ENCODE measurements around the gene SCUBE1.
A peak's percentile ranks its signal among the peaks of the same experiment; 100 is the strongest.

The SCUBE1 gene

DNA sequence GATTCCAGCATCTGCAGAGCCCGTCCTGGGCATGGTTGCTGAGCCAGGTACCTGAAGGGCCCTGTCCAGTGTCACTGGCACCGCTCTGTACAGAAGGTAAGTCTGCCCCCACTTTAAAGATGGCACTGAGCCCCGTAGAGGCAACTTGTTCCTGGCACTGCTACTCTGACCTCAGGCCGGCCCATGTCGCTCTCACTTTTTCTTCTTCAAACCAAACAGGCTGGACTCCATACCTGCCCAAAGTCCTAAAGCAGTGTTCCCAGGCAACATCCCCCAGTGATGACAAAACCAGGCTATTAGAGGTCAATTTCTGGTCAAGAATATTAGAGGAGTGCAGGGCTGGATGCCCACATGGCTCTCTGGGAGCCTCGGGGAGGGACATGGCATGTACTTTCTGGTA is 109.6 kb downstream of the SCUBE1 start:
- DNase-seq: no peak

DNA sequence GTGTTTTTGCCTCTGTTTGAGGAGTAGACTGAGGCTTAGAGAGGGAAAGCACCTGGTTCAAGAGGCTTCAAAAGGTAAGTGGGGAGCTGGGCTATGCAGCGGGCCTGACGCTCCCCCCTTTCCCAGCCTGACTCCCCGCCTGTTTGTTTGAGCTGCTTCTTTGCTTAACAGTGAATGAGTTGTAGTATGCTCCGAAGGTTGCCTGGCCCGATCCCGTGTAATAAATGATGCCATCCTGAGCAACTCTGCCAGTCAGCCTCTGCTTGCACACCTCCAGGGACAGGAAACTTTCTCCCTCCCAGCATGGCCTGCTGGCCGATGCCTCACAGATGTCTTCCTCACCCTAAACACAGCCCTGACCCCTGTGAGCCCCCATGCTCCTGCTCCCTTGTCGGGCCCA is 110.7 kb downstream of the SCUBE1 start:
- DNase-seq: no peak

DNA sequence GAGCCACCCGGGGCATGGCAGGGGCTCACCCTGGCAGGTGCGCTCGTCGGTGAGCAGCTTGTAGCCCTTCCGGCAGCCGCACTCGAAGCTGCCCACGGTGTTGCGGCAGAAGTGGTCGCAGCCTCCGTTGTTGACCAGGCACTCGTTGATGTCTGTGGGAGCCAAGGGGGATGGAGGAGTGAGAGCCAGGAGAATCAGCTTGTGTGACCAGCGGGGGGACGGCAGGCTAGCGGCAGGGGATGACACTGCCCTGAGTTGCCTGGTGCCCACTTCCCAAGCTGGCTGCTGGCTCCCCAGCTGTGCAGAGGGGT is 111.5 kb downstream of the SCUBE1 start:
- DNase-seq: no peak

DNA sequence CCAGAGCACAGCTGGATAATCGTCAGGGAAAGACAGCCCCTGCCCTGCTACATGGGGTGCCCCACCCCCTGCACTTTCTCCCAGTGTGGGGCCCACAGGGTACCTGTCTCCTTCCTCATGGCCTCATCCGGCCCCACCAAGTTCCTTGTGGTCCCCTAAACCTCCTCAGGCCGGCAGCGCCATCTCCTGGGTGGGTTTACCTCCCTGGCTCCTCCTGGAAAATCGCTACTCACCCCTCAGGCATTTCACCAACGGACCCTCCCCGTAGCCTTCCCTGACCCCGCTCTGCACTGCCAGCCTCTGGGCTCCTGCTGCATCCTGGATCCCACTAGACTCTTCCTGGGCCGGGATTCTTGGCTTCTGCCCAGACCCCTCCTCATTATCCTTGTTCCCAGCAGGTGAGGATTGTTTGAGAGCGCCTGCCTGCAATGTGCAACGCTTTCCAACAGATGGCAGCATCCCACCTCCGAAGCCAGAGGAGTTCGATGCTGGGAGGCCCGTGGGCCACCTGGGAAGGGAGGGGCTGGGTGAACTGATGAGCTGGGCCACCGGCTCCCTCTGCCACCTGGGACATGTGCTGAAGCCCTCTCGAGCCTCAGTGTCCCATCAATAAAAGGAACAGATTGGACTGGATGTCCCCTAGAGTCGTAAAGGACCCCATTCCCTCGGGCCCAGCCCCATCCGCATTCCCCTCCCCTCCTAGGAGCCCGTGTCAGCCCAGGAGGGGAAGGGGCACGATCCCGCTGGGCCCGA is 112.0 kb downstream of the SCUBE1 start:
- DNase-seq: peak; percentile 81

DNA sequence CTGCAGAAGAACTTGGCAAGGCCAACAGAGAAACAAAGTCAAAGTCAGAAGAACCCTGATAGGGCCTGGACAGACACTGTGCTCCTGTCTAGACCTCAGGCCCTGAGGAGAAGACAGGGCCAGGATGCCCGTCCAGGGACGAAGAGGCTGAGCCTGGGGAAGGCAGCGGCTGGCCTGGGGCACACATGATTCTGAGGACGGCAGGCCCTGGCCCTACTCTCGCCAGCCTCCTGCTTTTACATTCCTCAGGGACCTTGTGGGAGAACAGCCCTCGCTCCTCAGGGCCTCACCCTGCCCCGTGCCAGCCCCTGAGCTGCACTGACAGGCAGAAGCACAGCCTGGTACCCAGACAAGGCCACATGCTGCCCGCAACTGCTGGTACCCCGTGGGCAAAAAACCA is 112.6 kb downstream of the SCUBE1 start:
- DNase-seq: no peak

DNA sequence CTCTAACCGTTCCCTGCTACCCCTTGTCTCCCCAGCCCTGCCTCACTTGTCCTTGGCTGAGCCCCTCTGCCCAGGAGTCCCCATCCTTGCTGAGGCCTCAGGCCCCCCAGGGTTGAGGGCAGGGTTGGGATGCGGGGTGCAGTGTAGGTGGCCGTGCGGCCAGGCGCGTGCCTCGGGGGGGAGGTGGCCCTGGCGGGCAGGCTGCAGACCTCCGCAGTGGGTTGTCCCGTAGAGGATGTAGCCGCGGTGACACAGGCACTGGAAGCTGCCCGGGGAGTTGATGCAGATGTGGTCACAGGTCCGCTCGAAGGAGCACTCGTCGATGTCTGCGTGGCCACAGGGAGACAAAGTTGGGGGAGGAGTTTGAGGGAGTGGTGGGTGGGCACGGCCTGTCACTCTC is 114.3 kb downstream of the SCUBE1 start:
- no peak for DNase-seq

GRCh38 chr22:43228330-43228729 is 114.8 kb downstream of the SCUBE1 start:
- peak; percentile 30 to 51 for DNase-seq

DNA sequence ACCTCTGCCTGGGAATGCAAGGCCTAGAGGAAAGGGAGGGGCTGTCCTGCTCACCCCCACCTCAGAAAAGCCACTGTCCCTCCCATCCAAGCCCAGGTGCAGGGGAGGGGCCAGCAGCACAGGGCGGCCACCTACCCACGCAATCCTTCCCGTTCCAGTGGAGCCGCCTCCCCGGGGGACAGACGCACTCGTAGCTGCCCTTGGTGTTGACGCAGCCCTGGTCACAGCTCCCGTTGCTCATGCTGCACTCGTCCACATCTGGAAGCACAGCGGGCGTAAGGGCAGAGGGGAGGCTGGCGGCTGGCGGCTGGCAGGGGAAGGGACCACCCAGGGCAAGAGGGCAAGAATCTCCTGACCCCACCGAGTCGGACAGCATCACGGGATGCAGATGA is 115.9 kb downstream of the SCUBE1 start:
- DNase-seq: no peak

DNA sequence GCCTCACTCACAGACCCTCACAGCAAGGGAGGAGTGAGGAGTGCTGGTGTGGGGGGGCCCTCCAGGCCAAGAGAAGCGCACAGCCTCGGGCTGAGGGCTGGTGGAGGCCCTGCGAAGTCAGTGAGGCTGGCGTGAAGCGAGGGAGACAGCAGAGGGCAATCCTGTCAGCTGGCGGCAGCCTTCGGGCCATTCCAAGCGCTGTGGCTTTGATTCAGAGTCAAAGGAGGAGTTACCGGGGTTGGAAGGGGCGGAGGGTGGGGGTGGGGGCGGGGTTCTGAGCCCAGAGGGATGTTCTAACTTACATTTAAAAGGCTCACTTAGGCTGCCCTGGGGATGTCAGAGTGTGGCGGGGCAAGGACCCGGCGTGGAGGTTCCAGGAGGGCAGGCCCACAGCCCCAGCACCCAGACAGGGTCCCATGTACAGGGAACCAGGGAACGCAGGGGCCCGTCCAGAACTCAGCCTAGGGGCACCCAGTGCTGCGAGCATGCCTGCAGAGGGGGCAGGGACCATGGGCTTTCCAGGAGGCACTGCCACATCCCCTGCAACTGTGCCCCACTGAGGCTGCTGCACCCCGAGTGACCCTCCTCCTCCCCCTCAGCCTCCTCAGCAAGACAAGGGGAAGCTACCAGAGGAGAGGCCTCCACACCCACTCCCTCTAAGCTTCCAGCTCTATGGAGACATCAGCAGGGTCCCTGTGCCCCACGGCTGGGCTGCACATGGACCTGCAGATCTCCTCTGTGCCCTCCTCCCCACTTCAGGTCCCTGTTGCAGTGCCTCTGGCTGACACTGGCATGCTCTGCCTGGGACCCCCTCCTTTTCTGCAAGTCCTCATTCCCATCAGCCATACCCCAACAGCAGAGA is 116.6 kb downstream of the SCUBE1 start:
- DNase-seq: no peak

DNA sequence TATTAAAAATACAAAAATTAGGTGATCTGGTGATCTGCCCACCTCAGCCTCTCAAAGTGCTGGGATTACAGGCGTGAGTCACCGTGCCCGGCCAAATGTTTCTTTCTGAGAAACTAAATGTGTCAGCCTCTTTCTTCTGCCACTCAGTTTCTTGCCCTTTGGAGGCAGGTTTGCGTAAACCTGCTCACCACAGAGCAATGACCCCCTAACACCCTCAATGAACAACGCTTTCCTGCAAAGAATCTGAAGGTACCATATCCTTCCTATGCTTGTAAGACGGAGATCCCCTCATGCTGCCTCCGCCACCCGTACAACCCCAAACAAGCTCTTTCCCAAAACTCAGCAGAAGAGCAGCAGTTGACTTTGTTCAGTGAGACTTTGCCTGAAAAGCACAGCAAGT is 117.6 kb downstream of the SCUBE1 start:
- no peak for DNase-seq

GRCh38 chr22:43222987-43223386 is 120.2 kb downstream of the SCUBE1 start:
- no peak for DNase-seq

DNA sequence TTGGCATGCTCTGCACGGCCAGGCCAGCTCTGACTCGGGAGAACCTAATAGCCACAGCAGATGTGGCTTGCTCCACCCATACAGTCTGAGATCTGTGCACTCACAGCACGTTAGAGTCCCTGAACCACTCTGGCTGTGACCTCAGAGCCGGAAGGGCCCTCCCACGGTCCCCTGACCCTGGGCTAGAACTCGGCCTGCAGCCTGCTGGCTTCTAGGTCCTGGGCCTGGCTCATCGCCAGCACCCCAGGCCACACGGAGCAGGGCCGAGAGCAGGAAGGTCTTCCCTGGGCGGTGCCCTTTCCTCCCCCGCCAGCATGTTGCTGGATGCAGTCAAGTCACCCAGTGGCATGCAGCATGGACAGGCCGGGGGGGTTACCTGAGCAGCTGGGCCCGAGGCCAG is 120.9 kb downstream of the SCUBE1 start:
- no peak for DNase-seq

- DNase-seq: no peak
Measured at GRCh38 chr22:43220625-43221380, 122.4 kb downstream of the SCUBE1 start.

DNA sequence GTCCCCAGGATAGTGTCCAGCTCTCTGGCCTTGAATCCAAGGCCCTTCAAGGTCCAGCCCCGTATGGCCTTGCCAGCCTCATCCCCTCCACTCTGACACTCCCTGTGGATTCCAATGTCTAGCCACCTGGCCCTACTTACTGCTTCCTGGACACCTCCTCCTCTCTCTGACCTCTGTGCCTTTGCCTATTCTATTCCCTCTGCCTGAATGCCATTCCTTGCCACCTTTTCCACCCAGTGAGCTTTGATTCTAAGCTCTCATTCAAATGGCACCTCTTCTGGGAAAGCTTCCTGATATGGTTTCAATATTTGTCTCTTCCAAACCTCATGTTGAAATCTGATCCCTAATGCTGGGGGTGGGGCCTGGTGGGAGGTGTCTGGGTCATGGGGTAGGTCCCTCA is 124.4 kb downstream of the SCUBE1 start:
- no peak for DNase-seq

DNA sequence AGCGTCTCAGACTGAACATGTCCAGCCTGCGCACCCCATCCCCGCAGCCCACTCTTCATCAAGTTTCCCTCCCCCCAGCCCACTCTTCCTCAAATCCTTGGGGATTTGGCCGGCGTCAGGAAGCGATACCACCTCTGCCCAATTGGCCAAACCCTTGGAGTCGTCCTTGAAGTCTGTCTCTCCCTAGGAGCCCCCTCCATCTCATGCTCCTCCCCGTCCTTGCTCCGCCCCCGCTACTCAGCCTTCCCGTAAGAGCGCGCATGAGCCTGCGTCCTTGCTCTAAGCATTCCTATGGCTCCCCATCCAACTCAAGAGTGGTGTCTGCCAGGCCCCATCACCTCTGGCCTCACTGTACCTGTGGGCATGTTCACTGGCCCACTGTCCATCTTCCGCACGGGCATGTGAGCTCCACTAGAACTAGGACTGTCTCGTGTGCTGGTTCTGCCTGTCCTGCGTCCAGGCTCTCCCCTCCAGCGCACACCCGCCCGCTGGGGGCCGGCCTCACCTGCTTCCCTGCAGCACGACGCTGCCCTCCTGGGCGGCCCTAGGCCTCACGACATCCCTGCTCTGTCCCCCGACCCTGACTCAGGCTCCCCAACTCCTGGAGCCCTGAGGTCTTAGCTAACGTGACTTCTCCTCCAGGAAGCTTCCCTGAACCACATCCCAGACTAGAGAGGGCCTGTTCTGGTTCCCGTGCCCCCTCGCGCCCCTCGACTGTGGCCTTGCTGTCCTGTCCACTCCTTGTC is 125.7 kb downstream of the SCUBE1 start:
- DNase-seq: no peak

- DNase-seq: no peak
Measured at GRCh38 chr22:43216738-43217137, 126.4 kb downstream of the SCUBE1 start.

GRCh38 chr22:43213962-43214361 is 129.2 kb downstream of the SCUBE1 start:
- no peak for DNase-seq

DNA sequence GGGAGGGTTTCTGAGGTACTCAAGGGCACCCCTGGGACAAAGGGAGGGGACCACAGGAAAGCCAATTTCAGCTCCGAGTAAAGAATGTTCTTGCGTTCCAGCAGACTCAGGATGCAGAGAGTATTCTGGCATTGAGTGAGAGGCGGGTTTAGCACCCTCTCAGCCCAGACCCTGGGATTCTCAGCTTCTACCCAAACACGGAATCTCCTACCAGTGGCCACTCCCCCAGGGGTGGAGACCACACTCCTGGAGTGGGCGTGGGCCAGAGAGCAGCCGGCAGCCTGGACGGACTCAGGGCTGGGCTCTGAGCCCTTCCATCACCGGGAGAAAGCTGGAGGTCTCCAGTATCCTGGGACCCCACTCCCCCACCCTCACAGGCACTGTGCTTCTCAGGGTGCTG is 130.1 kb downstream of the SCUBE1 start:
- DNase-seq: no peak

DNA sequence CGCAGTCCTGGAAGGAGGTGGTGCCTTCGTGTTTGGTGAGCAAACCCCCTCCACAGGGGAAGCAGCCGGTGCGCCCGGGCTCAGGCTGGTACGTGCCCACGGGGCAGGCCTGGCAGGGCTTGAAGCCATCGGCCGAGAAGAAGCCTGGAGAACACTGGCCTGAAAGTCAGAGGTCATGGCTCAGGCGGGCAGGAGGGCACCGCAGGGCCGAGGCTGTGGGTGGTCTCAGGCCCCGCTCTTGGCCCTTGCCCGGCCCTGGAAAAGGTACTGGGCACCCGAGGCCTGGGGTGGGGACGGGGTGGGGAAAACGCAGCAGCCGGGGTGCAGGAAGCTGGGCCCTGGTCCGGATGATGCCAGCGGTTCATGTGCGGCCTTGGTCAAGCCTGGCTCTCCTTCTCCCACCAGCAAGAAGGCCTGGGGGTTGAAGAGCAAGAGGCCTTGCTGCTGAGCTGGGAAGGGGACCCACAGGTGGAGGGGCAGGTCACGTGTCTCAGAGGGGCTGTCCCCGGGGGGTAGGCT is 130.7 kb downstream of the SCUBE1 start:
- no peak for DNase-seq

GRCh38 chr22:43211941-43212433 is 131.2 kb downstream of the SCUBE1 start:
- DNase-seq: no peak

DNA sequence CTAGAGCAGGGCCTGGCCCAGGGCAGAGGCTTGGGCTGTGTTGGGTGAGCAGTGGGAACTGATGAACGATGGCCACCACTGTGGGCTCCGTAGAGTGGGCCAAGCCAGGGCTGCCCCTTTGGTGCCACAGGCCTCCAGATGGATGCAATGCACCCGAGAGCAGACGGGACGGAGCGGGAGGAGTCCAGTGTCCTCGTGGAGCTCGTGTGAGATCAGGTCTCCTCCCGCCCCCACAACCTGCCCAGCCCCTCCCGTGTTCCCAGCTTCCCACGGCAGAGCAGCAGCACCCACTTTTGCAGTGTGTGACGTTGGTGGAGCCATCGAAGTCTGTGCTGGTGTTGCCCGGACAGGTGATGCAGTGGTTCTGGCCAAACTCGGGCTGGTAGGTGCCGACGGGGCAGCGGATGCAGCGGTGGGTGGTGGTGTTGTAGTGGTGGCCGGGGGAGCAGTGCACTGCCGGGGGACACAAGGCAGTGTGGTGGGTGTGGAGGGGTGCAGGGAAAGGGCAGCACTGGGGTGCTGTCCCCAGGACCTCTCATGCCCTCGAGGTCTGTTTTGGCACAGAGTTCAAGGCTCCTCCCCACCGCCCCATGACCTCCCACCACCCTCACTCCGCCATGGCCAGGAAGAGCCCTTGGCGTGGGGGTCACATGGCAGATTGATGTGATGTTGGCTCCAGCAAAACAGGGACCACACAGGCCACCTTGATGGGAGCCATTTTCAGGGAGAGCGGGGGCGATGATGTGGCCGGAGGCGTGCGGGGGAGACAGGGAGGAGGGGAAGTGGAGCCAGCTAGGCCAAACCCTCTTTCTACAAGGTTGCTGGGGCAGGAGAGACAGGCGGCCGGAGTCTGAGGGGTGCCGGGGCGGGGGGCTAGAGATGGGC is 132.3 kb downstream of the SCUBE1 start:
- no peak for DNase-seq

DNA sequence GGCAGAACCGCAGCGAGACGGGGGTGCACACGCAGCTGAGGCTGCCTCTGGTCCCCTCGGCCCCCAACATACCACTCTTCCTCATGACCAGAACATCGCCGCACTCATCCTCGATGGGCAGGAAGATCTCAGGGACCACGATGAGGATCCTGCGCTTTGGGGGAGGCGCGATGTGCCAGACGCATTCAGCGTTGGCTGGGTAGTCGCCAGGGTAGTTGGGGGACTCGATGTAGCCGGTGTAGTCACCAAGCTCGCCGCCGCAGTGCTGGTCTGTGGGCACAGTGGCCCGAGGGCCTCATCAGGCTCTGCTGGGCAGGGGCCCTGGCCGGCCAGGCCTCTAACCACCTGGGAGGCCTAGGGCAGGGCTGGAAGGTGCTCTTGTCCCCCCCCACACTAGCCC is 133.2 kb downstream of the SCUBE1 start:
- DNase-seq: no peak

Data from activated T-cell treated with anti-CD3 and anti-CD28 coated beads, Interleukin-2, amount 50 U/mL, for 48 hours (primary cell).